ENCODE measurements around the gene RAP2A. TPM values are rescaled to one million over a fixed set of nuclear protein-coding genes. Genes with fewer than 3 reads are reported as not detected.

The RAP2A gene
- total RNA-seq, 1 experiment from 2014 or later: 32.1 TPM

DNA sequence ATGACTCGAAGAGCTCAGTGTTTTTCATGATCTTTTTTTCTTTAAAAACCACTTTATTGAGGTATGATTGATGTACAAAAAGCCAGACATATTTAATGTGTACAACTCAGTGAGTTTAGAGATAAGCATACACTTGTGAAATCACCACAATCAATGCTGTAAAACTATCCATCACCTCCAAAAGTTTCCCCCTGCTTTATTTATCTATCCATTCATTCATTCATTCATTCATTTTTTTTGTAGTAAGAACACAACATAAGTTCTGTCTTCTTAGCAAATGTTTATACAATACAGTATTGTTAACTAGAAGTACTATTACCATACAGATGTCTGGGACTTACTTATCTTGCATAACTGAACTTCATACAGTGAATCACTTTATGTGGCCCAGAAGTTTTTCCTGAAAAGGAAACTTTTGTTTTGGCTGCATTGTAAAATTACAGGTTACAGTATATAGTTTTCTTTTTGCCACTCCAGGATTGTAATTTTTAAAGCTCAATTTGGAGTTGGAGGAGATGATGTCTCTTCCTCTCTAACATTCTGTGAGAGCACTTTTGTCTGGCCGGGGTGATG, 6.7 kb downstream of the RAP2A start:
- H2BK15ac ChIP-seq (ENCODE audit: low read depth, low read length): no peak overlapping the region
- H3K23me2 ChIP-seq (ENCODE audit: insufficient read length, low read depth, low read length, poor library complexity, severe bottlenecking): no peaks in the 10 kb centered on the region
- H2BK20ac ChIP-seq (ENCODE audit: low read depth, low read length, poor library complexity, severe bottlenecking): no peak overlapping the region
- H3K27ac ChIP-seq (ENCODE audit: insufficient read length, low read depth, low read length): no peak overlapping the region
- H4K5ac ChIP-seq (ENCODE audit: insufficient read length, low read depth, low read length): no peak overlapping the region
- no peak overlapping the region for H3T11ph ChIP-seq (ENCODE audit: low read length)
- no peak overlapping the region for H2BK120ac ChIP-seq (ENCODE audit: low read depth, low read length, poor library complexity, severe bottlenecking)
- no peak overlapping the region for H2AFZ ChIP-seq (ENCODE audit: low read length)
- H3K14ac ChIP-seq (ENCODE audit: insufficient read depth, low read length): no peak overlapping the region
- no peaks in the 10 kb centered on the region for H3K79me1 ChIP-seq (ENCODE audit: insufficient read depth, low read depth, low read length, poor library complexity, severe bottlenecking)
- Mint-ChIP-seq H3K4me1 (peaks cover 12% of the 10 kb centered on the region in 2 experiments), H3K4me3 (no peak overlapping the region), H3K9me3 (no peaks in the 10 kb centered on the region), H3K27ac (no peak overlapping the region), H3K36me3 (ENCODE audit: insufficient read depth in 1 of 3, low read depth in 3 of 3) (peaks cover 3 to 13% (median 9%) of the 10 kb centered on the region in 3 experiments; a peak in 5 of 7 replicates), H3K27me3 (ENCODE audit: low read depth) (no peaks in the 10 kb centered on the region)
- H3K18ac ChIP-seq (ENCODE audit: insufficient read length, low read depth, low read length): no peak overlapping the region
- H3K4me2 ChIP-seq (ENCODE audit: insufficient read depth, insufficient read length, low read length): no peak overlapping the region
- DNase-seq: no peak
- no peaks in the 10 kb centered on the region for H3K4me1 ChIP-seq (ENCODE audit: insufficient read depth, low read length)
- no peak overlapping the region for H3K56ac ChIP-seq (ENCODE audit: insufficient read length, low read depth, low read length)
- no peak overlapping the region for H2BK12ac ChIP-seq (ENCODE audit: insufficient read length, low read depth, low read length)
- no peak overlapping the region for H3K4ac ChIP-seq (ENCODE audit: low read depth, low read length)
- no peaks in the 10 kb centered on the region for H3K9me3 ChIP-seq (ENCODE audit: control insufficient read depth, low read depth, low read length)
- H4K8ac ChIP-seq (replicated peaks; ENCODE audit: insufficient read length, low read depth, low read length): no peak overlapping the region
- no peak overlapping the region for H2AK5ac ChIP-seq (ENCODE audit: insufficient read length, low read length)
- H3K27me3 ChIP-seq (ENCODE audit: insufficient read depth, low read length): no peaks in the 10 kb centered on the region
- TF ChIP-seq, protein P1, sequence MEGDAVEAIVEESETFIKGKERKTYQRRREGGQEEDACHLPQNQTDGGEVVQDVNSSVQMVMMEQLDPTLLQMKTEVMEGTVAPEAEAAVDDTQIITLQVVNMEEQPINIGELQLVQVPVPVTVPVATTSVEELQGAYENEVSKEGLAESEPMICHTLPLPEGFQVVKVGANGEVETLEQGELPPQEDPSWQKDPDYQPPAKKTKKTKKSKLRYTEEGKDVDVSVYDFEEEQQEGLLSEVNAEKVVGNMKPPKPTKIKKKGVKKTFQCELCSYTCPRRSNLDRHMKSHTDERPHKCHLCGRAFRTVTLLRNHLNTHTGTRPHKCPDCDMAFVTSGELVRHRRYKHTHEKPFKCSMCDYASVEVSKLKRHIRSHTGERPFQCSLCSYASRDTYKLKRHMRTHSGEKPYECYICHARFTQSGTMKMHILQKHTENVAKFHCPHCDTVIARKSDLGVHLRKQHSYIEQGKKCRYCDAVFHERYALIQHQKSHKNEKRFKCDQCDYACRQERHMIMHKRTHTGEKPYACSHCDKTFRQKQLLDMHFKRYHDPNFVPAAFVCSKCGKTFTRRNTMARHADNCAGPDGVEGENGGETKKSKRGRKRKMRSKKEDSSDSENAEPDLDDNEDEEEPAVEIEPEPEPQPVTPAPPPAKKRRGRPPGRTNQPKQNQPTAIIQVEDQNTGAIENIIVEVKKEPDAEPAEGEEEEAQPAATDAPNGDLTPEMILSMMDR (conservative IDR thresholded peaks at IDR 0.05): no peak
- no peaks in the 10 kb centered on the region for H4K20me1 ChIP-seq (ENCODE audit: control insufficient read depth, insufficient read depth, insufficient read length)
- no peak overlapping the region for H4K91ac ChIP-seq (ENCODE audit: insufficient read length, low read depth, low read length)
- H2BK5ac ChIP-seq (ENCODE audit: insufficient read length, low read length): no peak overlapping the region
- no peak overlapping the region for H3K9ac ChIP-seq (ENCODE audit: extremely low read depth, insufficient read length, low read length)
- H3K79me2 ChIP-seq (ENCODE audit: insufficient read depth, low read length): peaks cover 4% of the 10 kb centered on the region; the same call in 1 of the 2 replicates
- no peak overlapping the region for H3K23ac ChIP-seq (ENCODE audit: insufficient read length, low read depth, low read length)
- WGBS (ENCODE audit: extremely low coverage, insufficient read length, low lambda C conversion rate): no CpG with 5 or more reads among the region's 2 CpGs
